ENCODE data around the gene CAMTA1.

CAMTA1 gene

DNA sequence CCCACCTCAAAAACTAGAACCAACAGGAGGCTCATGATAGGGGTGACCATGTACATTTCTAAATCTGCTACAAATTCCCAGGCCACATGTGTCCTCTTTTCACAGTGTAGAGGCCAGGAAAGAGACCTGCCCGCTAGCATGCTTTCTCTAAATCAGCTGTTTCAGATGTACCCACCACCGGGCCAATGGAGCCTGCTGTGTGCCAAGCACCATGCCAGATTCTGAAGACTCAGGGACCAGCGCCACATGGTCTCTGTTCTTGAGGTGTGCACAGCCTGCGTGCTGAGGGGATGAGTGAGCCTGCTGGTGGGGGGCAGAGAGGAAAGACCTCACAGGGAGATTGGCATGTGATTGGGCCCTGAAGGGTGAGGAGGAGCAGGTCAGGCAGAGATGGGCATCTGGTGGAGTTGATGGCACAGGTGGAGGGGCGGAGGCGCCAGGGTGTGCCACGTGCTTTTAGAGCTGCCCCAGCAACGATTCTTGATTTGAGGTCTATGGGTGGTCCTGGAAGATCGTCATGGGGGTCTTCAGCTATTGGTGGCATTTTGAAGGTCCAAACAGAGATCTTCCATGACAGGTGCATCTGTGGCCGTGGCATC lies 500.7 kb downstream of the CAMTA1 start:
- TF ChIP-seq, protein P1, sequence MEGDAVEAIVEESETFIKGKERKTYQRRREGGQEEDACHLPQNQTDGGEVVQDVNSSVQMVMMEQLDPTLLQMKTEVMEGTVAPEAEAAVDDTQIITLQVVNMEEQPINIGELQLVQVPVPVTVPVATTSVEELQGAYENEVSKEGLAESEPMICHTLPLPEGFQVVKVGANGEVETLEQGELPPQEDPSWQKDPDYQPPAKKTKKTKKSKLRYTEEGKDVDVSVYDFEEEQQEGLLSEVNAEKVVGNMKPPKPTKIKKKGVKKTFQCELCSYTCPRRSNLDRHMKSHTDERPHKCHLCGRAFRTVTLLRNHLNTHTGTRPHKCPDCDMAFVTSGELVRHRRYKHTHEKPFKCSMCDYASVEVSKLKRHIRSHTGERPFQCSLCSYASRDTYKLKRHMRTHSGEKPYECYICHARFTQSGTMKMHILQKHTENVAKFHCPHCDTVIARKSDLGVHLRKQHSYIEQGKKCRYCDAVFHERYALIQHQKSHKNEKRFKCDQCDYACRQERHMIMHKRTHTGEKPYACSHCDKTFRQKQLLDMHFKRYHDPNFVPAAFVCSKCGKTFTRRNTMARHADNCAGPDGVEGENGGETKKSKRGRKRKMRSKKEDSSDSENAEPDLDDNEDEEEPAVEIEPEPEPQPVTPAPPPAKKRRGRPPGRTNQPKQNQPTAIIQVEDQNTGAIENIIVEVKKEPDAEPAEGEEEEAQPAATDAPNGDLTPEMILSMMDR (conservative IDR thresholded peaks at IDR 0.05; ENCODE audit: control insufficient read depth, insufficient read depth, low read depth, low read length): no peak
- no peak overlapping the region for H3K4me3 ChIP-seq (ENCODE audit: control insufficient read depth, low read depth, low read length)
- no peak for DNase-seq (ENCODE audit: low read depth)

DNA sequence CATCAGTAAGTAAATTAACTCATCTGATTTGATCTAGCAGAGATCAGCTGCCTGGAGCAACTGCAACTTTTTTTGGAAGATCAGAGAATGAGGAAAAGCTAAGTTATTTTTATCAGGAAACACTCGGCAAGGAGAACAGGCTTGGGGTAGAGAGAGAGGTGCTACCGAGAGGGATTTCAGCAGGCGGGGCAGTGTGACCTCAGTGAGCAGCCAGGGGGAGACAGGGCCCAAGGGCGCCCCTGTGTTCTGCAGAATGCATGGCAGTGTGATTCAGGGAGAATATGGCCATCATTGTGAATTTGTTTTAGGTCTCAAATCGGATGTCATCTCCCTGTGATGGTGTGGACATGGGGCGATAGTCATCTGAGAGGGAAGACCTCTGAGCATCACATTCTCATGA lies 501.8 kb downstream of the CAMTA1 start:
- DNase-seq (ENCODE audit: low read depth): no peak
- TF ChIP-seq, protein P1 (conservative IDR thresholded peaks at IDR 0.05; ENCODE audit: control insufficient read depth, insufficient read depth, low read depth, low read length): no peak
- H3K4me3 ChIP-seq (ENCODE audit: control insufficient read depth, low read depth, low read length): no peak overlapping the region

DNA sequence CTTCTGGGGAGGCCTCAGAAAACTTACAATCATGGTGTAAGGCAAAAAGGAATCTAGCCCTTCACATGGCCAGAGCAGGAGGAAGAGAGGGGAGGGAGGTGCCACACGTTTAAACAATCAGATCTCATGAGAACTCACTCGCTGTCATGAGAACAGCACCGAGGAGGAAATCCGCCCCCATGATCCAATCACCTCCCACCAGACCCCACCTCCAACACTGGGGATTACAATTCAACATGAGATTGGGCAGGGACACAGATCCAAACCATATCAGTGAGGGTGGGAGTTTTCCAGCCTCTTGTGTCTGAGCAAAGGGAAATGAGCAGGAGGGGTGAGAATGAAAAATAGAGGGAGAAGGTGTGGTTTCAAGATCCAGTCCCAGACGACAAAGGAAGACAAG lies 503.7 kb downstream of the CAMTA1 start:
- no peak overlapping the region for H3K4me3 ChIP-seq (ENCODE audit: control insufficient read depth, low read depth, low read length)
- TF ChIP-seq, protein P1 (conservative IDR thresholded peaks at IDR 0.05; ENCODE audit: control insufficient read depth, insufficient read depth, low read depth, low read length): no peak
- DNase-seq (ENCODE audit: low read depth): no peak

DNA sequence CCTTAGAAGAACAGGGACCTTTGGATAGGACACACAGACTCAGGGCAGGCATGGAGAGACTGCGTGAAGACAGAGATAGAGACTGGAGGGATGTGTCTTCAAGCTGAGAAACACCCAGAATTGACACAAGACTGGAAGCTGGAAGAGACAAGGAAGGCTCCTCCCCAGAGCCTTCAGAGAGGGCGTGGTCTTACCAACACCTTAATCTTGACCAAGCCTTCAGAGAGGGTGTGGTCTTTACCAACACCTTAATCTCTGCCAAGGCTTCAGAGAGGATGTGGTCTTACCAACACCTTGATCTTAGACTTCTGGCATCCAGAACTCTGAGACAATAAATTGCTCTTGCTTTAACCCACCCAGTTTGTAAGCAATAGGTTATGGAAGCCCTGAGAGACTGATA lies 504.4 kb downstream of the CAMTA1 start:
- TF ChIP-seq, protein P1 (conservative IDR thresholded peaks at IDR 0.05; ENCODE audit: control insufficient read depth, insufficient read depth, low read depth, low read length): no peak
- no peak overlapping the region for H3K4me3 ChIP-seq (ENCODE audit: control insufficient read depth, low read depth, low read length)
- DNase-seq (ENCODE audit: low read depth): no peak

DNA sequence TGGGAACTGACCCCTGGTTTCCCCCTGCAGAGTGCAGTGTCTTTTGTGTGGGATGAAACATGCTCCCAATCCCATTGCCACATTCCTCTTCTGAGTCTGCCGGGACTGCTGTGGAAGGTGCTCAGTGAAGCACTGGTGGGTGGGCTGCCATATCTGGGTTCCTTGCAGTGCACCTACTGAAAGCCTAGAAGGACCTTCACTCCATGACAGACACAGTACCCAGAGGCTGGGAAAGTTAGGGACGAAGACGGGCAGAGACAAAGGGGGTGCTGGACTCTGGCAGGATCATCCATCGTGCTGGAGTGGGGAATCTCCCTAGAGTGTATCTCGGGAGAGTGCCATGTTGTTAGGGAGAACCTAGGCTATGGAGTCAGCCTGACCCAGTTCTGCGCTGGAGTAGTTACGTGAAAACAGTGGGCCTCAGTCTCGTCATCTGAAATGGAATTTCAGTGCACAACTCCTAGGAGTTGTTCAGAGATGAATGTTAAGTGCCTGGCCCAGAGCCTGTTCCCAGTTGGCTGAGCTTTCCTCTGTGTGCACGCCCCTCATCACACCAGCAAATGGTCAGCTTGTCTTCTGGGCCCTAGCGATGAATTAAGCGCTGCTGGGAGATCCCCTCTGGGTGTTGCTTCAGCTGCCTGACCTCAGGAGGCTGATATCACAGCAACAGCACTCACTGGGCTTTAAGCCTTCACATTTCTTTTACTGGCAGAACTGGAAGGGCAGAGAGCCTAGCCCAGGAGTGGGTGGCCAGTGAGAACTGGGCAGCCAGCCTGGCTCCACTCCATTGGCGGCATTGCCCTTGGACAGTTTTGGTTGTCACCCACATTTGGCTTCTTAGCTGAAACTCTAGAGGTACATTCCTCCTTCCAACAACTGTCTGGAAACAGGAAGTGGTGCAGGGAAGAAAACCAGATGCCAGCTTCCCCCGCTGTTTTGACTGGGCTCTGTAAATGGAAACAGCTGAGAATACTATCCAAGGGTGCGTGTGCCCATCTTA lies 506.0 kb downstream of the CAMTA1 start:
- TF ChIP-seq, protein P1 (conservative IDR thresholded peaks at IDR 0.05; ENCODE audit: control insufficient read depth, insufficient read depth, low read depth, low read length): no peak
- H3K4me3 ChIP-seq (ENCODE audit: control insufficient read depth, low read depth, low read length): no peak overlapping the region
- DNase-seq (ENCODE audit: low read depth): peak; percentile 92

DNA sequence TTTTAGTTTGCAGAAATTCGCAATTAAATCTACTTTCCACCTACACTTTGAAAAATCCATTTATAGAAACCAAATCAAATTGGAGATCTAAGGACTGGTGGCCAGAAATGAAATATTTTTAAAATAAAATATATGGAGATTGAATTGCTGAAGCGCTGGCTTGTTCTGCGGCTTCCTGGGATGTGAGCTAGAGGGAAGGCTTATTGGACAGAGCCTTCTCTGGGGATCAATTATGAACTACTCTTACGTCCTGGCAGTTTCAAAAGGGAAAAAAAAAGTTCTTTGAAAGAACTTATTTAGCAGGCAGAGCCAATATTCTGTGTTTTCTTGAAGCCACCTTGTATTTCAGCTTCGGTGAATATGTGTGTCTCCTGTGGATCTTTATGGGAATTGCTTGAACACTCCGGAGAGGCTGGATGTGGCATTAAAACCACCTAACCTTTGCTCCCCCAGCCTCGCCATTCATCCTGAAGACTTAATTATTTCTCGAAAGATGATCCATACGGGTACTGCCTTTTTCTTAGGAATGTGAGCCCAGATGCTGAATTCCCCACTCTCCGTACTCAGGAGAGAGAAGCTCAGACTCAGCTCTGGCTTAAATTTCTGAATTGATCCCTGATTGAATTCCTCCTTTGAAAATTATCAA lies 506.9 kb downstream of the CAMTA1 start:
- TF ChIP-seq, protein P1 (conservative IDR thresholded peaks at IDR 0.05; ENCODE audit: control insufficient read depth, insufficient read depth, low read depth, low read length): no peak
- DNase-seq (ENCODE audit: low read depth): peak; percentile 54
- H3K4me3 ChIP-seq (ENCODE audit: control insufficient read depth, low read depth, low read length): no peak overlapping the region

Measured in fibroblast of mammary gland (primary cell).